C4-2B (cell line): ENCODE data around the gene FSTL5.

Source experiments
- ZFX ChIP-seq: fragments of 450-650 bp; IDR thresholded peaks from 2 replicates; pipeline ENCODE4 v1.6.1; 2017
- TF ChIP-seq, protein P1 (sequence below): fragments of 450-650 bp; conservative IDR thresholded peaks from 2 replicates; pipeline ENCODE4 v1.5.1; 2017; ENCODE audit warnings: mild to moderate bottlenecking

DNA sequence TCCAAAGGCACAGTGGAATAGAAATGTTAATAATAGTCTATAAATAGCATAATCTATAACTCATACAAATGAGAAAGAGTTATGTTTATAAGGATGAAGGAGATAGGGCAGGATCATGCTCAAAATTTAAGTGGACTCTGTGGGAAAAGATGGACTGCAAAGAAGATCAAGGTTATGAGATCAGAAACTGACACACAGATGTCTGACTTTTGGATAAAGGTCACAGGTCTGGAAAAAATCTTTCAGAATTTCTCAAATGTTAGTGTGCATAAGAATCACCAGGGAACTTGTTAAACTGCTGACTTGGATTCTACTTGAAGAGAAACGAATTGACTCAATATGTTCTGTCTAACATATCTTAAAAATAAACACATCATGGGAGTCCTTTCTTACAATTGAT is 104.1 kb downstream of the FSTL5 start:
- TF ChIP-seq, protein P1, sequence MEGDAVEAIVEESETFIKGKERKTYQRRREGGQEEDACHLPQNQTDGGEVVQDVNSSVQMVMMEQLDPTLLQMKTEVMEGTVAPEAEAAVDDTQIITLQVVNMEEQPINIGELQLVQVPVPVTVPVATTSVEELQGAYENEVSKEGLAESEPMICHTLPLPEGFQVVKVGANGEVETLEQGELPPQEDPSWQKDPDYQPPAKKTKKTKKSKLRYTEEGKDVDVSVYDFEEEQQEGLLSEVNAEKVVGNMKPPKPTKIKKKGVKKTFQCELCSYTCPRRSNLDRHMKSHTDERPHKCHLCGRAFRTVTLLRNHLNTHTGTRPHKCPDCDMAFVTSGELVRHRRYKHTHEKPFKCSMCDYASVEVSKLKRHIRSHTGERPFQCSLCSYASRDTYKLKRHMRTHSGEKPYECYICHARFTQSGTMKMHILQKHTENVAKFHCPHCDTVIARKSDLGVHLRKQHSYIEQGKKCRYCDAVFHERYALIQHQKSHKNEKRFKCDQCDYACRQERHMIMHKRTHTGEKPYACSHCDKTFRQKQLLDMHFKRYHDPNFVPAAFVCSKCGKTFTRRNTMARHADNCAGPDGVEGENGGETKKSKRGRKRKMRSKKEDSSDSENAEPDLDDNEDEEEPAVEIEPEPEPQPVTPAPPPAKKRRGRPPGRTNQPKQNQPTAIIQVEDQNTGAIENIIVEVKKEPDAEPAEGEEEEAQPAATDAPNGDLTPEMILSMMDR, result no peak
- TF ChIP-seq ZFX, result no peak
